SK-N-SH treated with all-trans-retinoic acid at 6 μM for 48 hours (cell line): ENCODE measurements around the gene CEP120.

Experiments
- ARNTL ChIP-seq: fragments of 450-650 bp; formaldehyde crosslinking; IDR thresholded peaks from 2 replicates; pipeline ENCODE4 v1.5.0; 2020; ENCODE audit warnings: low read depth, mild to moderate bottlenecking, moderate library complexity, borderline replicate concordance
- CSDC2 ChIP-seq: fragments of 250-450 bp; sonication (Bioruptor Pico); IDR thresholded peaks from 2 replicates; pipeline ENCODE4 v1.5.0; 2020; ENCODE audit warnings: mild to moderate bottlenecking, moderate library complexity
- CSRNP3 ChIP-seq: fragments of 250-450 bp; sonication (Bioruptor Pico); IDR thresholded peaks from 2 replicates; pipeline ENCODE4 v1.5.1; 2021; ENCODE audit warnings: mild to moderate bottlenecking, moderate library complexity
- PATZ1 ChIP-seq: fragments of 250-450 bp; sonication (Bioruptor Pico); IDR thresholded peaks from 2 replicates; pipeline ENCODE4 v1.8.0; 2020; ENCODE audit warnings: mild to moderate bottlenecking, moderate library complexity, borderline replicate concordance
- ZNF8 ChIP-seq: fragments of 450-650 bp; formaldehyde crosslinking; IDR thresholded peaks from 2 replicates; pipeline ENCODE4 v1.5.0; 2020; ENCODE audit warnings: mild to moderate bottlenecking, moderate library complexity

- TF ChIP-seq CSRNP3 (CRISPR knock-in tag) = no peak
- no peak for TF ChIP-seq PATZ1 (CRISPR knock-in tag)
- TF ChIP-seq ZNF8 (CRISPR knock-in tag) = no peak
- no peak for TF ChIP-seq CSDC2 (CRISPR knock-in tag)
- TF ChIP-seq ARNTL (CRISPR knock-in tag) = no peak
Measured at GRCh38 chr5:123448017-123448617, 24.9 kb upstream of the CEP120 start.
